Stimulated activated CD4-positive, alpha-beta T cell treated with anti-CD3 and anti-CD28 coated beads, TNF-alpha, amount 100 ng/mL, for 4 hours (primary cell): Measurements from ENCODE around the gene SMG6.
"Not testable (repeated sequence)": the region's sequence is repeated elsewhere in the genome, so short reads cannot be mapped to it uniquely, and the experiment has no call there.

Experiments
- DNase-seq, 3 experiments: peaks; one replicate each; pipeline ENCODE4 v3.0.0-alpha.2; 2020; ENCODE audit warnings: low read depth in 3 of 3

The SMG6 gene

DNA sequence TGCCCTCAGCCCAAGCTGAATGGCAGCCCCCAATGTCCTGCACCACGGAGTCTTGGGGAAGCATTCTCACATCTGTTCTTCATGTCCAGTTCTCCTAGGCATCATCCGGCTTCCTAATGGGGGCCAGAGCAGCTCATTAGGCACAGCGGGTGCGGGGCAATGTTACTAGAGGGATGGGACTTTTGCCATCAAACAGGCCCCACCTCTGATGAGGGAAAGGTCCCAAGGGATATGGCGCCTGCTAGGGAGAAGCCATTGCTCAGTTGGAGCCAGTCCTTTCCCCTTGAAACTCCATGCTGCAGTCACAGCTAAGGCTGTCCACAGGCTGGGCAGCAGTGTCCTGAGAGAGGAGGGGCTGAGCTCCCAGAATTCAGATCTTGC, 275.4 kb downstream of the SMG6 start:
- no peak for DNase-seq

GRCh38 chr17:2027528-2028233, 275.9 kb downstream of the SMG6 start:
- no peak for DNase-seq

GRCh38 chr17:2025622-2026309, 277.8 kb downstream of the SMG6 start:
- no peak for DNase-seq

- DNase-seq: peak in 2 of 3 experiments; percentile 62 to 73
These were observed 278.4 kb downstream of the SMG6 start, which contains the start of gene RTN4RL1 for GRCh38 chr17:2025220-2025621. Gene RTN4RL1, minus strand, starts transcription at chr17:2025334. Its CDS starts 469 bp downstream, at chr17:2024865.

- no peak for DNase-seq
These were observed 278.9 kb downstream of the SMG6 start for GRCh38 chr17:2024572-2025219.

DNA sequence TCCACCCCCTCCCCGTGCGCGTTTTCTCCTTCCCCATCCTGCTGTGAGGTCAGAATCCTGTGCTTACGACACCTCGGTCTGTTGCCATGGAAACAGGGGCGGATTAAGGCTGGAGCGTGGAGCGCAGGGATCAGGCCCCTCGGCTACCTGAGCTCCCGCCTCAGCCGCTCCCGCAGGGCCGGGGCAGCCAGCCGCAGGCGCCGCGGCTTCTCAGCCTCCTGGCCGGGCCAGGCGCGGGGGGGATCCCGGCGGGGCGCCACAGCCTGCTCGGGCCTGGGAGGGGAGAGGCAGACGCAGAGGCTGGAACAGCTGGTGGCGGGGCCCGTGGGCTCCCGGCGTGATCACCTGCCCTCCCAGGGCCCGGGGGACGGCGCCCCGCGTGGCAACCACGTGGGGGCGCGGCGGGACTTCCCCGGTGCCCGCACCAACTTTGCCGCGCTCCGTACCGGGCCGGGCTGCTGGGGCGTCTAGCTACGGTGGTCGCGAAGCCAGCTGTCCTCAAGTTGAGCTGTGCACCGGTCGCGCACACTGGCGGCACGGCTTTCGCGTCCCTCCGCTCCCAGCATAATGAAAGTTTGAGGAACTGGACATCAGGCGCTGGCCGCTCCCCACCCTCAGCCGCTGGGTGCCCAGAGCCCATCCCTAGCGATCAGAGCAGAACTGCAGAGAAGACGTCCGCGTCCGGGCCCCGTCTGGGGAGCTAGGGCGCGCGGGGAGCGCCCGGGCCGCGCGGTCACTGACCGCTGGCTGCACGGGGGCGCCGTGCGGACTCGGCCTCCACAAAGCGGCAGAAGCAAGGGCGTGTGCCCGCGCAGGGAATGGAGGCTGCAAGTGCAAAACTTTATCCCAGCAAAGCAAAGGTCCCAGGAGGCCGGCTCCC, 279.7 kb downstream of the SMG6 start:
- no peak for DNase-seq

GRCh38 chr17:2023256-2023655, 280.3 kb downstream of the SMG6 start:
- DNase-seq: no peak

GRCh38 chr17:2022647-2023240, 280.8 kb downstream of the SMG6 start:
- DNase-seq: no peak

- no peak for DNase-seq
These were observed 282.9 kb downstream of the SMG6 start for GRCh38 chr17:2020721-2021120.

DNA sequence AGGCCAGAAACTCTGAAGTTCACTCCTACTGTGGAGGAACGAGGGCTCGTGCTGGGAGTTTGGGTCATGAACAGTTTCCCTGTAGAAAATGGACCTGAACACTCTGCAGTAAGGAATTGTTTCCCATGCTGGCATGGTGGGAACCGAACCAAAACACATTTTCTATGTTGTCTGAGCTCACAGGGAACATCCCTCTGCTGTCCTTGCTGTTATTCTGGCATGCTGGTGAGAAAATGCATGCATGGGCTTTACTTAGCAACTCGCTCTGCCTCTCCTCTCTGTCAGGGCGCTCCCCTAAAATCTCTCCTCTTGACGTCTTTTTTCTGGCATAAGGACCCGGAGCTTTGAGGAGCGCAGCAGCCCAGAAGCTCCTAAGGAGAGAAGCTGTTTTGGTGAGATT, 283.9 kb downstream of the SMG6 start:
- no peak for DNase-seq

DNA sequence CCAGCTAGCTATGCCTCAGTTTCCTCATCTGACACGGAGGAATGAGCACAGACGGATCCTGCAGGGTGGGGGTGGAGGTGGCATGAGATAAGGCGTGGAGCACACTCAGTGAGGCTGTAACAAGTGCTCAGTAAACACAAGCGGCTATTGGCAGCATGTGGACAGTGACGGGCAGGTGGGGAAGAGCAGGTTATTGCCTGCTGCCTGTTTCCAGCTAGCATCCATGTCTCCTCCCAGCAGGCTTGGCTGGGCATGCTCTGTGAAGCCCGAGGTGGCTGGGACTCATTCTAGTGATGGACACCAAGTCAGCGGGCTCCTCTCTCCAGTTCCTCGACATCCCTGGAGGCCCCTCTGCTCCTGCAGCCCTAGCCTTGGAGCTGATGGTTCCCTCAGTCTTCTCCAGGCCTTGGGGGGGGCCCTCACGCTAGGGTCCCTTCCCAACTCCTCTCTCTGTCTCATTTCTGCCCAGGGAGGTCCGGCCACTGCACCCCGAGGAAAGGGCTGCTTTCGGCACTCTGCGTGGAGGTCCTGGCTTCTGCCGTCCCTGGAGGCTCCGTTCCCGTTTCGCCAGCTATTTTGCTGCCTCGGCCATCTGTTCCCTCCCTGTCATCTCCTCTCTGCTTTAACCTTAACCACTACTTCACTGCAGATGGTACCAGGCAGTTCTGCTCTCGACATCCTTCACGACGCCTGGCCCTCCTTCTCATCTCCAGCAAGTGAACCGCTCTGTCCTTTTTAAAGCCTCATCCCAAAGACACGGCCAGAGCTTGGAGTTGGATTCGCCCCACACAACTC, 284.7 kb downstream of the SMG6 start:
- no peak for DNase-seq

- DNase-seq: no peak
These were observed 286.2 kb downstream of the SMG6 start for GRCh38 chr17:2017274-2017941.

GRCh38 chr17:2016494-2016893, 287.1 kb downstream of the SMG6 start:
- no peak for DNase-seq

- no peak for DNase-seq
These were observed 288.3 kb downstream of the SMG6 start for GRCh38 chr17:2015314-2015713.

GRCh38 chr17:2013994-2014317, 289.6 kb downstream of the SMG6 start:
- no peak for DNase-seq

- not testable (repeated sequence) for DNase-seq
These were observed 290.2 kb downstream of the SMG6 start for GRCh38 chr17:2013220-2013993.

GRCh38 chr17:2012499-2012898, 291.1 kb downstream of the SMG6 start:
- DNase-seq: no peak

DNA sequence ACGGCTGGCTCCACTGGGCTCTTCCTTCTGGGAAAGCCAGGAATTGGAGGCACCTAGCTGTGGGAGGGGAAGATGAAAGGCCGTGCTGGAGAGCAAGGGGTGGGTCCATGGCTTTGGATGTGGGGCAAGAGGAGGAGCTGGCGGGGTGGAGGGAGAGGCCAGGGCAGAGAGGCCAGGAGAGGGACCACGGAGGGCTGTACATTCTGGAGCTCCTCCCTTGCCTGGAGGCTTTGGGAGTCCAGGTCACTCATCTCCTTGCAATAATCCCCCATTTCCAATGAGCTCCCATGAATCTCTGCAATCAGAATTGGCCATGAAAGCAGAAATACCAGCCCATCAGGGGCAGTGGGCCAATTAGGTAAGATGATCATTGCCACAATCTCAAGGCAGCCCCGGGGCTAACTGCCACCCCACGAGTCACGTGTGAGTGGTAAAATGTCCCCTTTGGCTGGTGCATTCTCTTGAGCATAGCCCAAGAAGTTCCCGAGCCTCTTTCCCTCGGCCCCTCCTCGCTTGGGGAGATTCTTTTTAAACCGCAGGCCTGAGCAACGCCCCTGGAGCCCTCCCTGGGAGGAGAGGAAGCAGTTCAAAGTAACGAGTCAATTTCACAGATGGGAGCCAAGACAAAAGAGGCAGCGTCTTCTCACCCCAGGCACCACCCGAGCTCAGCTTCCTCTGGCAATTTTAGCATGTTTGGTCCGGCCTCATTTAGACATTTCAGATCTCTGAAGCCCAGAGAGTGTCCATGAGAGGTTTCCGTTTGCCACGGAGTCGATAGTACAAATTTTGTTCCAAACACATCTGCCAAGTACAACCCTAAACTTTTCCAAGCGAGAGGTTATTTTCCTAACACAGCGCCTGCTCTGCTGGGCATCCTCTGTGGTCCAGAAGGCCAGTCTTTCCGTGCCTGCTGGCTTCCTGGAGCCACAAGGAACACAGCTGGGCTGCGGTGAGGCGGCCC, 291.9 kb downstream of the SMG6 start:
- DNase-seq: no peak
